ENCODE measurements around the gene PARP4.
"Not testable (repeated sequence)": the region's sequence is repeated elsewhere in the genome, so short reads cannot be mapped to it uniquely, and the experiment has no call there.

The PARP4 gene

GRCh38 chr13:24512197-24512907 lies at the start of gene PARP4:
Gene PARP4 (minus strand): TSS chr13:24512778. CDS start chr13:24503776, 9,002 bp downstream.
- DNase-seq: peak; percentile 35 to 55

- DNase-seq: not testable (repeated sequence)
These were observed 48.1 kb upstream of the PARP4 start for GRCh38 chr13:24560579-24561187.

DNA sequence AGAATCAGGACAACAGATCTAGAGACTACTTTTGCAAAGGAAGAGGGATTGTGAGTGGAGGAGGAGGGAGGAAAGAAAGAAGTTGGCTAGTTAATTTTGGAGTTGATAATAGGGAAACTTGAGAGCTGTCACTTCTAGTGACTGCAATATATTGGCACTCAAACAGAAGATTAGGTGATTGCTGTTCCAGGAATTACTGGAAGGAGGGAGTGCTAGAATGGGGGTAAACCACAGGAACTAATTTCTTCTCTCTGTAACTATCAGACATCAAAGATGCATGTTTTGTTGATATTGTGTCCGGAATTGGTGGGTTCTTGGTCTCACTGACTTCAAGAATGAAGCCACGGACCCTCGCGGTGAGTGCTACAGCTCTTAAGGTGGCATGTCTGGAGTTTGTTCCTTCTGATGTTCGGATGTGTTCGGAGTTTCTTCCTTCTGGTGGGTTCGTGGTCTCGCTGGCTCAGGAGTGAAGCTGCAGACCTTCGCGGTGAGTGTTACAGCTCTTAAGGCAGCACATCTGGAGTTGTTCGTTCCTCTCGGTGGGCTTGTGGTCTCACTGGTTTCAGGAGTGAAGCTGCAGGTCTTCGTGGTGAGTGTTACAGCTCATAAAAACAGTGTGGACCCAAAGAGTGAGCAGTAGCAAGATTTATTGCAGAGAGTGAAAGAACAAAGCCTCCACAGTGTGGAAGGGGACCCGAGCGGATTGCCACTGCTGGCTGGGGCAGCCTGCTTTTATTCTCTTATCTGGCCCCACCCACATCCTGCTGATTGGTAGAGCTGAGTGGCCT lies 47.0 kb upstream of the PARP4 start:
- not testable (repeated sequence) for DNase-seq

DNA sequence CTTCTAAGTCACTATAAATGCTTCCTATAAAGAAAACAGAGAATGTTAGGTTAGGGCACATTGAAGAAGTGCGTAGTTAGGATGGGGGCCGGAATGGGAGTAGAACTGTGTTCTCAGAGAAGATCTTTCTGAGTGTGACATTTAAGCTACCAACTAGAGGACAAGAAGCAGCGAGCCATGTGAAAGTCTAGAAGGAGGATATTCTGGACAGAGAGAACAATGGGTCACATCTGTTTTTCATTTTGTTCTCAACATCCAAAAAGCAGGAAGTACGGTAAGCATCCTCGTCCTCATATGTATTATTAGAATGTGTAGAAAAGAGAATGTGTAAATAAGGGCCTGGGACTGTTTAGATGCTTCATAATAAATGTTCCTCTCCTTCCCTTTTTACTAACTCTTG lies 44.5 kb upstream of the PARP4 start:
- DNase-seq: no peak

- DNase-seq: not testable (repeated sequence)
These were observed 41.3 kb upstream of the PARP4 start for GRCh38 chr13:24553892-24554291.

DNA sequence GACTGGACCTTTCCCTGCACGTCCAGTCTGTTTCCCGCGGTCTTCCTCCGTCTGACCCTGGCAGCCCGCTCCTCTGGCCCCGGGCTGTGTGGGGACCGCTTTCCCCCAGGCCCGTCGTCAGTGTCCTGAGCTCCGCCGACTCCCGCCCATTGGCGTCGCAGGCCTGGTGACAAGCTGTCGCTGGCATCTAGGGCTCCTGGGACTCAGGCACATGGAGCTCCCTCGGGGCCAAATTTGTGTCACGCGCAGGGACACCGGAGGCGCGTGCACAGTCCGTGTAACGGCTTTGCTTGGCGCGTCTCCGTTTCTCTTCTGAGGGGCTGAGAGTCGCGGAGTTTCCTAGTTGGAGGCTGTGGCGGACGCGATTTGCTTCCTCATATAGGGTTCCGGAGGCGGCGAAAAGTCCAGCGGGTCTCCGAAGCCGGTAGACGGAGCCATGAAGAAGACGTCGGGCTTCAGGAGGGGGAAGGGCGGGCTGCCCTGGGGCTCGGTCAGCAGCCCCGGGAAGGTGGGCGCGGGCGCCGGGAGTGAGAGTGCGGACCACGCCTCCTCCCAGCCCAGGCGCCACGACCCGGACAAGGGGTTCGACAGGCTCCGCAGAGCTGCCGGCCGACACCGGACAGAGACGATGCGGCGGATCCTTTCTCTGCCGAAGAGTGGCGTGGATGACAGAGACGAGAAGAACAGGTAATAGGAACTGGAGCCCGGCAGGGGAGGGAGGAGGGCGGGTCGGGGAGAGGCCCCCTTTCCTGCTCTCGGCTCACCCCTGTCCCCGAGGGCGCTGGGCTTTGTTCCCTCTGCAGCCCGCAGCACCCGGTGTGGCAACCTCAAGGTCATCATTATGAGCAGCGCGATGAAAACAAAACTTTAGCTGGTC lies 29.1 kb upstream of the PARP4 start:
- not testable (repeated sequence) for DNase-seq

GRCh38 chr13:24541127-24541475 lies 28.5 kb upstream of the PARP4 start:
- DNase-seq: no peak

DNA sequence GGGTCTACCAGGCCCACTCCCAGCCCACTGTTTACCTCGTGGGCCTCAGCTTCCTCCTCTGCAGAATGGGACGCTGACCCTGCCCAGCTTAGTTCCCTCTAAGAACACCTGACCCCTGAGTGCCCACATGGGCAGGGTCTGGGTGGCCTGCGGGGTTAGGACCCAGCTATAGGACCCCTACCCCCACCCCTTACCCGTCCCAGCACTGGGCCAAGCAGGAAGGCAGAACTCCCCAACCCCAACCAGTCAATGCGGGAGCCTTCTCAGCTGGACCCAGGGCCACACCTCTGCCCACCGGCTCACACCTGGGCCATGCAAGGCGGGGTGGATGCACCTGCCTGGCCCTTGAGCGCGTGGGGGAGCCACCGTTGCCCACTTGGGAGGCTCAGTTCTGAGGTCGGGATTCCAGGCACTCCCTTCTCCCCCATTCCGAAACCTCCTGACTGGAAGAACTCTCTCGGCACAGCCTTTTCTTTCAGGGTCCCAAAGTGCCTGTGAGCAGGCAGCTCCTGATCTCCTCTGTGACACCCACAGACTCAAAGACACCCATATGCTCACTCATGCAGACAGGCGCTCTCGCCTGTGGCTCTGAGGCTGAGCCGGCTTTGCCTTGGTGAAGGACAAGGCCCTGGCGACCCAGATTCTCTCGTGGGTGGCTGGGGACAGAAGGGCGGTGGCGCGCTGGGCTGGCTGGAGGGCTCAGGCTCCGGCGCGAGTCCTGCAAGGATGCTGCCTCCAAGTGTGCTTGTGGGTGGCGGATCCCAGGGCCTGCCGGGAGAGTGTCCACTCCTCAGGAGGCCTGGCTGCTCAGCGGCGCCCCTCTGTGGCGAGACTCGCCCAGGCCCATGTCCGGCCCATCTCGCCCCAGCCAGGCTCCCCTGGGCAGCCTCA lies 27.9 kb upstream of the PARP4 start:
- DNase-seq: no peak

- DNase-seq: no peak
These were observed 27.1 kb upstream of the PARP4 start for GRCh38 chr13:24539500-24540165.

- DNase-seq: no peak
These were observed 16.9 kb upstream of the PARP4 start for GRCh38 chr13:24529478-24529877.

- no peak for DNase-seq
These were observed 16.3 kb upstream of the PARP4 start for GRCh38 chr13:24528816-24529398.

GRCh38 chr13:24527266-24527775 lies 14.7 kb upstream of the PARP4 start:
- DNase-seq: no peak

DNA sequence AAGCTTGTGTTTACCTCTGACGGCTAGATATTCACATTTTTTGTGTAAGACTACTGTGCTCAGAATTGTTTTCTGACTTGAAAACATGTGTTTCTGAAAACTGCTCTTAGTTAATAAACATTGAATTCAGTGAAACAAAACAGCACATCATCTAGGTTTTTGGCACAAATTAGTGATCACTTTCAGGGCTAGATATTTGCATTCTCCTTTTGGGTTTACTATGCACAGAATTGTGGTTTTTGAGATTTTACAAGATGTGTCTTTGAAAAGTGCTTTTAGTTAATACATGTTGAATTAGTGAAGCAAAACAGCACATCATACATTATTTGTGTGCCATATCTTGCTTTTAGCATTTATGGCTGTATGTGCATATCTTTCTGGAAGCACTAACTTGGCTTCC lies 8.2 kb upstream of the PARP4 start:
- no peak for DNase-seq

DNA sequence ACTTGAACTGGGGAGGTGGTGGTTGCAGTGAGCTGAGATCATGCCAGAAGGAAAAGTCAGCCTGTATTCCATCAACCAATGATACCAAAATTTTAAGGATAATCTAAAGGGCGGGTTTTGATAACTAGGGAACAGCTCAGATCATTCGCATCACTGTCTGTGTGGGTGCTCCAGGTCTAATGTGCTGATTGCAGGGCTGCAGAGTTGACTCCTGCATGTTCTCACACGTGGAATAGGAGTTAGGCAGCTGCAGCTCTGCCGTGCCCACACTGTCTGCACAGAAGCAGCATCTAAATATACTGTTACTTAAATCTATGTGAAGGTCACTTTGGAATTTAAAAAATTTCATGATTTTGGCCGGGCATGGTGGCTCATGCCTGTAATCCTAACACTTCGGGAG lies 4.3 kb upstream of the PARP4 start:
- DNase-seq: no peak

- DNase-seq: no peak
These were observed 283 bp upstream of the PARP4 start for GRCh38 chr13:24512908-24513213.

DNA sequence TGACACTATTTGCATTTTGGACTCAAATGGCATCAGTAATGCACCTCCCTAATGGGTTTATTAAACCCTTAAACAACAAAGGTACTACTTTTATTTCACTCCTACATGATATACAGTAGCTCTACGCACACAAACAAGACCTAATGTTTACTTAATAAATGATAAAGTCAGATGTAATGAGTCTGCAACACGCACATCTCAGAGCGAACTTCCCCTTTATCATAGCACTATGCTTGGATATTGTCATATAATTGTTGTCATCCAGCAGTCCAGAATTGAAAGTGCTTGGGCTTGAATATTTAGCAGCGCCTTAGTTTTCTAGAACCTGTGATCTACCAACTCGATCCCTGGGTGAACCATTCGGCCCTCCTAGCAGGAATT lies 772 bp downstream of the PARP4 start:
- DNase-seq: no peak

GRCh38 chr13:24511019-24511815 lies 1.4 kb downstream of the PARP4 start:
- peak; percentile 59 to 65 for DNase-seq

DNA sequence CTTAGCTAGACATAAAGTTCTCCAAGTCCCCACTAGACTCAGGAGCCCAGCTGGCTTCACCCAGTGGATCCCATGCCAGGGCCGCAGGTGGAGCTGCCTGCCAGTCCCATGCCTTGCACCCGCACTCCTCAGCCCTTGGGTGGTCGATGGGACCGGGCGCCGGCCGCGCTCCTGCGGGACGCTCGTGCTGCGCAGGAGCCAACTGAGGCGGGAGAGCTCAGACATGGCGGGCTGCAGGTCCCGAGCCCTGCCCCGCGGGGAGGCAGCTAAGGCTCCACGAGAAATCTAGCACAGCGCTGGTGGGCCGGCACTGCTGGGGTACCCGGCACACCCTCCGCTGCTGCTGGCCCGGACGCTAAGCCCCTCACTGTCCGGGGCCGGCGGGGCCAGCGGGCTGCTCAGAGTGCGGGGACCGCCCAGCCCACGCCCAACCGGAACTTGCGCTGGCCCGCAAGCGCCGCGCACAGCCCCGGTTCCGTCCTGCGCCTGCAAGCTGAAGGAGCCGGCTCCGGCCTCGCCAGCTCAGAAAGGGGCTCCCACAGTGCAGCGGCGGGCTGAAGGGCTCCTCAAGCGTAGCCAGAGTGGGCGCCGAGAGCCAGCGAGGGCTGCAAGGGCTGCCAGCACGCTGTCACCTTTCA lies 5.8 kb downstream of the PARP4 start:
- no peak for DNase-seq

- DNase-seq: not testable (repeated sequence)
These were observed 6.3 kb downstream of the PARP4 start for GRCh38 chr13:24506283-24506682.

DNA sequence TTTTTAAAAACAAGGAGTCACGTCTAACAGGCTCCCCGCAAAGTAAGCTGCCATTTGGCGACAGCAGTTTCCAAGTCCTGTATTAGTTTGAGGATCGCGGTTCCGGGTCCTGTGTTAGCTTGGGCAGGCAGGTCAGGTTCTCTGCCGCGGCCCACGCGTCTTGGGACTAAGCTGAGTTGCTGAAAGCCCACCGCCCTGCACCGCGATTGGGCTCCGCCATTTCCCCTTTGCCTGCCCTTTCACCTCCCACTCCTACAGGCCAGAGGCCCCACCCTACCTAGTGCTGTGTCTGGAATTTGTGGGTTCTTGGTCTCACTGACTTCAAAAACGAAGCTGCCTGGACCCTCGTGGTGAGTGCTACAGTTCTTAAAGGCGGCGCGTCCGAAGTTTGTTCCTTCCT lies 6.8 kb downstream of the PARP4 start:
- DNase-seq: no peak
